ENCODE results near the gene SOST. TPM values are rescaled to one million over a fixed set of nuclear protein-coding genes. Genes with fewer than 3 reads are reported as not detected.
"Not testable (repeated sequence)": the region's sequence is repeated elsewhere in the genome, so short reads cannot be mapped to it uniquely, and the experiment has no call there.

Gene SOST
- total RNA-seq: not detected

GRCh38 chr17:43758497-43759174 lies at the start of gene SOST:
Gene SOST, minus strand, starts transcription at chr17:43758791. Its CDS starts 50 bp downstream, at chr17:43758741.
- Mint-ChIP-seq H3K27ac (no peak within 1 kb of the TSS), H3K9me3 (no peaks in the 10 kb centered on the region), H3K27me3 (peaks cover 33% of the 10 kb centered on the region), H3K4me1 (peaks cover 6% of the 10 kb centered on the region), H3K36me3 (no peaks in the 10 kb centered on the region), H3K4me3 (no peak within 1 kb of the TSS)
- POLR2A ChIA-PET: no interaction called here
- ATAC-seq (ENCODE audit: low read depth) (no peak), DNase-seq (no peak)

- Mint-ChIP-seq H3K27me3 (peaks cover 21% of the 10 kb centered on the region), H3K27ac (no peak overlapping the region), H3K4me1 (no peaks in the 10 kb centered on the region), H3K36me3 (no peaks in the 10 kb centered on the region), H3K9me3 (no peaks in the 10 kb centered on the region), H3K4me3 (no peak overlapping the region)
- ATAC-seq (ENCODE audit: low read depth) (no peak), DNase-seq (no peak)
- POLR2A ChIA-PET: no interaction called here
These were observed 49.5 kb upstream of the SOST start for GRCh38 chr17:43808076-43808475.

- no peak overlapping the region for H3K27ac Mint-ChIP-seq
- ATAC-seq (ENCODE audit: low read depth) (no peak), DNase-seq (no peak)
- POLR2A ChIA-PET: no interaction called here
- no peak overlapping the region for H3K4me3 Mint-ChIP-seq
- no peaks in the 10 kb centered on the region for H3K36me3 Mint-ChIP-seq
- no peaks in the 10 kb centered on the region for H3K9me3 Mint-ChIP-seq
- H3K4me1 Mint-ChIP-seq: peaks cover 5% of the 10 kb centered on the region
- H3K27me3 Mint-ChIP-seq: peaks cover 33% of the 10 kb centered on the region
These were observed 46.5 kb upstream of the SOST start for GRCh38 chr17:43805117-43805516.

DNA sequence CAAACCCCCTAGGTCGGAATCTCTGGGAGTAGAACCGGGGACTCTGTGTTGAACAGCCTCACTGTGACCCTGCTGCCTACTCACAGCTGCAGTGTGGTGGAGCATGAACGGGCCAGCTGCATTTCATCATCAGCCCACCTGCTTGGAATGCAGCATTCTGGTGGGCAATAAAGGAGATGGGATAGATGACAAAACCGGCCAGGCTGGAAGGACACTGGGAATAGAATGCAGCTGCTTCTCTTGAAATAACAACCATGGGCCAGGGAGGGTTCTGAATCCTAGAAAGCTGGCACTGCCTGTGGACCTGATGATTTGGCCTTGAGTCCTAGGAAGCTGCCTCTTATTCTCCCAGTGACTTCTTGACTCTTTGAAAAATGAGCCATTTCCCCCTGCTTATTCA lies 45.2 kb upstream of the SOST start:
- peaks cover 5% of the 10 kb centered on the region for H3K4me1 Mint-ChIP-seq
- H3K4me3 Mint-ChIP-seq: no peak overlapping the region
- no peak for ATAC-seq (ENCODE audit: low read depth)
- no peak overlapping the region for H3K27ac Mint-ChIP-seq
- POLR2A ChIA-PET: no interaction called here
- DNase-seq: no peak
- H3K9me3 Mint-ChIP-seq: no peaks in the 10 kb centered on the region
- H3K27me3 Mint-ChIP-seq: peaks cover 33% of the 10 kb centered on the region
- no peaks in the 10 kb centered on the region for H3K36me3 Mint-ChIP-seq

GRCh38 chr17:43801844-43802243 lies 43.3 kb upstream of the SOST start:
- ATAC-seq (ENCODE audit: low read depth) (no peak), DNase-seq (no peak)
- Mint-ChIP-seq H3K27ac (no peak overlapping the region), H3K27me3 (peaks cover 37% of the 10 kb centered on the region), H3K36me3 (no peaks in the 10 kb centered on the region), H3K4me3 (no peak overlapping the region), H3K4me1 (peaks cover 5% of the 10 kb centered on the region), H3K9me3 (no peaks in the 10 kb centered on the region)
- POLR2A ChIA-PET: no interaction called here

GRCh38 chr17:43800736-43801135 lies 42.1 kb upstream of the SOST start:
- peaks cover 5% of the 10 kb centered on the region for H3K4me1 Mint-ChIP-seq
- POLR2A ChIA-PET: no interaction called here
- no peak for DNase-seq
- no peaks in the 10 kb centered on the region for H3K36me3 Mint-ChIP-seq
- peaks cover 32% of the 10 kb centered on the region for H3K27me3 Mint-ChIP-seq
- no peak overlapping the region for H3K27ac Mint-ChIP-seq
- ATAC-seq (ENCODE audit: low read depth): no peak
- no peak overlapping the region for H3K4me3 Mint-ChIP-seq
- H3K9me3 Mint-ChIP-seq: no peaks in the 10 kb centered on the region

DNA sequence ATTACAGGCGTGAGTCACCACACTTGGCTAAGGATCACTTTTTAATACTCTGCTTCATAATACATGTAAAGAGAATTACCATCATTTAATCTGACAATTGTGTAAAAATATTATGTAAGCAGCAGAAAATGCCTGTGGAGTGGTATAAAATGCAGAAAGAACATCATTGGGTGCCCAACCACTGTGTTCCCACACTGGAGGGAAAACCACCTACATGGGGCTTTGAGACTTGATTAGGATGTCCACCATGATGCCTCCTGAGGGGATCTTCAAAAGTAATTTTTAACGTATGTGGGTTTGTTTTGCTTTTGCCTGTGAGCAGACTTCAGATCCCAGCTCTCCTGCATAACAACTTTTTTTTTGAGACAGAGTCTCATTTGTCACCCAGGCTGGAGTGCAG lies 40.5 kb upstream of the SOST start:
- peaks cover 39% of the 10 kb centered on the region for H3K27me3 Mint-ChIP-seq
- no peak for ATAC-seq (ENCODE audit: low read depth)
- no peak for DNase-seq
- H3K9me3 Mint-ChIP-seq: no peaks in the 10 kb centered on the region
- no peaks in the 10 kb centered on the region for H3K36me3 Mint-ChIP-seq
- H3K4me3 Mint-ChIP-seq: no peak overlapping the region
- peaks cover 5% of the 10 kb centered on the region for H3K4me1 Mint-ChIP-seq
- POLR2A ChIA-PET: no interaction called here
- no peak overlapping the region for H3K27ac Mint-ChIP-seq

GRCh38 chr17:43798024-43798423 lies 39.4 kb upstream of the SOST start:
- H3K27ac Mint-ChIP-seq, POLR2A ChIA-PET: not testable (repeated sequence)

GRCh38 chr17:43792668-43793067 lies 34.1 kb upstream of the SOST start:
- H3K36me3 Mint-ChIP-seq; POLR2A ChIA-PET; H3K27ac Mint-ChIP-seq; H3K4me3 Mint-ChIP-seq; H3K4me1 Mint-ChIP-seq; H3K9me3 Mint-ChIP-seq; ATAC-seq (ENCODE audit: low read depth); DNase-seq: not testable (repeated sequence)
- peaks cover 34% of the 10 kb centered on the region for H3K27me3 Mint-ChIP-seq

More at GRCh38 chr17:43798024-43798423, 39.4 kb upstream of the SOST start:
- ATAC-seq (ENCODE audit: low read depth); H3K36me3 Mint-ChIP-seq; H3K4me1 Mint-ChIP-seq; H3K9me3 Mint-ChIP-seq; DNase-seq; H3K4me3 Mint-ChIP-seq: not testable (repeated sequence)
- peaks cover 38% of the 10 kb centered on the region for H3K27me3 Mint-ChIP-seq

GRCh38 chr17:43791589-43791988 lies 33.0 kb upstream of the SOST start:
- no peak overlapping the region for H3K27ac Mint-ChIP-seq
- H3K27me3 Mint-ChIP-seq: peaks cover 30% of the 10 kb centered on the region
- peaks cover 1% of the 10 kb centered on the region for H3K4me1 Mint-ChIP-seq
- H3K36me3 Mint-ChIP-seq: no peaks in the 10 kb centered on the region
- no peak for DNase-seq
- no peaks in the 10 kb centered on the region for H3K9me3 Mint-ChIP-seq
- ATAC-seq (ENCODE audit: low read depth): no peak
- POLR2A ChIA-PET: no interaction called here
- no peak overlapping the region for H3K4me3 Mint-ChIP-seq

DNA sequence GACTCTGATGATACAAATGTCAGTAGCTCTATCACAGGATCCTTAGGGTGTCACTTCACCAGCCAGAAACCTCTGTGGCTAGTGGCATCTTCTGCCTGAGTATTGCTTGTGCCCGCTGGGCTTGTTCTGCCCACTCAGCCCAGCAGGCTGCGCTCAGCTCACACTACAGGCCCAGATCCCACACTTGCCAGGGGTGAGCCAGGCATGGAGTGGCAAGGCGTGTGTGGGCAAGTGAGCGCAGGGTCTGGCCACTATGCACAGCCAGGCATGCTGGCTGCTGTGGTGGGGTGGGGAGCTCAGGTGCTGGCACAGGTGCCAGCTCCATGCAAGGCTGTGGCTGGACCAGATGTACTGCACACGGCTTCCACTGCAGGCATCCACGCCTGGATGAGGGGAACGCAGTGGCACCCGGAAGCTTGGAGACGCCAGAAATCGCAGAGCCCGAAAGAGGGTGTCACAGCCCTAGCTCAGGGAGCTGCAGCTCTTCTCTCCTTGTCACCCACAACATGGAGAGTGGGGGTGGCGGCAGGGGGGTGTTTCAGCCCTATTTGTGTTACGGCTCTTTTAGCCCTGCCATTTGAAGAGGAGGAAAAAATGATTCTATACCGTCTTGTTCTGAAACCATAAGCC lies 31.8 kb upstream of the SOST start:
- Mint-ChIP-seq H3K36me3 (no peaks in the 10 kb centered on the region), H3K4me3 (no peak overlapping the region), H3K9me3 (no peaks in the 10 kb centered on the region), H3K4me1 (peaks cover 2% of the 10 kb centered on the region), H3K27ac (no peak overlapping the region), H3K27me3 (peaks cover 25% of the 10 kb centered on the region)
- DNase-seq (no peak), ATAC-seq (ENCODE audit: low read depth) (no peak)
- POLR2A ChIA-PET: interaction anchor here (0.6 kb wide), 1 partner anchor 124 kb away, joined by 3 read pairs; no protein-coding TSS in a partner anchor

- Mint-ChIP-seq H3K27ac (no peak overlapping the region), H3K4me1 (peaks cover 2% of the 10 kb centered on the region), H3K27me3 (peaks cover 22% of the 10 kb centered on the region), H3K36me3 (no peaks in the 10 kb centered on the region), H3K9me3 (no peaks in the 10 kb centered on the region), H3K4me3 (no peak overlapping the region)
- POLR2A ChIA-PET: interaction anchor here (0.6 to 0.7 kb wide), 2 partner anchors 46 to 124 kb away, joined by 3 to 4 read pairs; no protein-coding TSS in a partner anchor
- DNase-seq (no peak), ATAC-seq (ENCODE audit: low read depth) (no peak)
These were observed 30.9 kb upstream of the SOST start for GRCh38 chr17:43789482-43789881.

DNA sequence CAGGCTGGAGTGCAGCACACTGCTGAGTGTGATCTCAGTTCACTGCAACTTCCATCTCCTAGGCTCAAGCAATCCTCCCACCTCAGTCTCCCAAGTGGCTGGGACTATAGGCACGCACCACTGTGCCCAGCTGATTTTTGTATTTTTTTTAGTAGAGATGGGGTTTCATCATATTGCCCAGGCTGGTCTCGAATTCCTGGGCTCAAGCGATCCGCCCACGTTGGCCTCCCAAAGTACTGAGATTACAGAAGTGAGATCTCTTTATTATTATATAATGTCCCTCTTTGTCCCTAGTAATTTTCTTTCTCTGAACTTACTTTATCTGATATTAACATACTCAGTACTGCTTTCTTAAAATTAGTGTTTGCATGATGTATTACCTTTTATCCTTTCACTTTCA lies 29.9 kb upstream of the SOST start:
- DNase-seq: no peak
- POLR2A ChIA-PET: no interaction called here
- Mint-ChIP-seq H3K27me3 (peaks cover 22% of the 10 kb centered on the region), H3K9me3 (no peaks in the 10 kb centered on the region), H3K27ac (no peak overlapping the region), H3K36me3 (no peaks in the 10 kb centered on the region), H3K4me3 (no peak overlapping the region), H3K4me1 (peaks cover 2% of the 10 kb centered on the region)
- no peak for ATAC-seq (ENCODE audit: low read depth)

- H3K36me3 Mint-ChIP-seq: no peaks in the 10 kb centered on the region
- POLR2A ChIA-PET: no interaction called here
- no peak for DNase-seq
- no peaks in the 10 kb centered on the region for H3K9me3 Mint-ChIP-seq
- no peak overlapping the region for H3K4me3 Mint-ChIP-seq
- no peak overlapping the region for H3K27ac Mint-ChIP-seq
- no peak for ATAC-seq (ENCODE audit: low read depth)
- H3K27me3 Mint-ChIP-seq: peaks cover 21% of the 10 kb centered on the region
- peaks cover 2% of the 10 kb centered on the region for H3K4me1 Mint-ChIP-seq
These were observed 29.1 kb upstream of the SOST start for GRCh38 chr17:43787728-43788127.
